Omental fat pad (tissue), 4 donors: Measurements from ENCODE around the gene INPP5J. TPM values are rescaled to one million over a fixed set of nuclear protein-coding genes. Genes with fewer than 3 reads are reported as not detected.
A peak's percentile ranks its signal among the peaks of the same experiment; 100 is the strongest.
"Not testable (repeated sequence)": the region's sequence is repeated elsewhere in the genome, so short reads cannot be mapped to it uniquely, and the experiment has no call there.

Experiments
- ATAC-seq: fragments of 150-250 bp; one replicate; pipeline ENCODE4 v1.9.1; 2016; ENCODE audit warnings: mild to moderate bottlenecking, moderate library complexity; ENCODE audit not compliant: low FRiP score
- DNase-seq: peaks from one replicate; pipeline ENCODE4 v3.0.0-alpha.2; 2019; ENCODE audit warnings: low spot score
- CTCF ChIP-seq, 3 donors: fragments of 450-650 bp; IDR thresholded peaks; one replicate each; pipeline ENCODE4 v1.5.1; 2016 to 2017; ENCODE audit warnings: antibody characterized with exemption in 3 of 3, mild to moderate bottlenecking in 3 of 3, moderate library complexity in 2 of 3
- total RNA-seq, 4 donors: library from RNA; depleted of rRNA; stranded (reverse); fragments of >200 nt; gene quantifications; one replicate each; pipeline ENCODE4 v1.1.0, GENCODE V29; 2016

INPP5J gene
- total RNA-seq, 4 donors from 2014 or later, result 0.24 to 0.84 (median 0.42) TPM

DNA sequence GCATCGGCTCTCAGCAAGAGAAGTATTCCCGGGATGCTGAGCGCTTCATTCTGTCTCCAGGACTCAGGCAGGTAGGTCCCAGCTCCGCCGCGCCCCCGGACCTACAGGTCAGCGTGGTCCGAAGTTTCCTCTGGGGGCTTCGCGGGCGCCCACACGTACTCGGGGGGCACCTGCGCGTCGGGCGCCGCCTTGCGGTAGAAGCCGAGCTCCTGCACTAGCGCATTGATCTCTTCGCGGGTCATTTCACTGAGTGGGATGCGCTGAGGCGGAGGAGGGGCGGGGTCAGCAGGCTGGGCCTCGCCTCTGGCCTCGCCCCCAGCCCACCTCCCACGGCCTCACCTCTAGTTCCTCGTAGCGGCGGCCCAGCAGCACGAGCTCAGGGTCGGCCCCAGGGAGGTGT, 17.9 kb upstream of the INPP5J start:
- ATAC-seq, result no peak
- DNase-seq, result no peak
- no peak for TF ChIP-seq CTCF (IDR thresholded peaks at IDR 0.05)

- TF ChIP-seq CTCF (IDR thresholded peaks at IDR 0.05), result no peak
- no peak for DNase-seq
- ATAC-seq, result no peak
These were observed 17.4 kb upstream of the INPP5J start for GRCh38 chr22:31105282-31105929.

DNA sequence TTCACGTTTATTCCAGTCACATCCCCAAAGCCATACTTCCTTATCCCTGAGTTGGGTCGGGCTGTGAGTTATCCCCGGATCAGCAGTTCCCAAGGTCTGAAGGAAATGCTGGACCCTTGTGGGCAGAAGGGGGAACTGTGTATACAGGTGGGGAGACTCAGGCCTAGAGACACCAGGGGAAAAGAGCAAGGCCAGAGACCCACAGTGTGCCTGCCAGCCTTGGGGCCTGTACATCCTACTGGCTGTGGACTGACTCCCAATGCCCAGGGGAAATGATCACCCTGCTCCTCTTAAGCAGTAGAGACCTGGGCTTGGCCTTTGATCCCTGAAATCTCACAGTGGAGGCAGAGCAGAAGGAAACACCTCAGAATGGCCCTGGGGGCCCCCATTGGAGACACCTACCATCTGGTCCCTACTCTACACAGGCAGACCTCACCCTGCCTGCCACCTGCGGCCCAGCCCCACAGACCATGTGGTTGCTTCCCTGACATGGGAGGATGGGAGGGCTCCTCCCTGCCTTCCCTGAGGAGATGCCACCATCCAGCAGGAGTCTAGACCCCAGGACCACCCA, 16.7 kb upstream of the INPP5J start:
- ATAC-seq (no peak), DNase-seq (no peak)
- no peak for TF ChIP-seq CTCF (IDR thresholded peaks at IDR 0.05)

GRCh38 chr22:31106731-31107177, 16.0 kb upstream of the INPP5J start:
- ATAC-seq, result peak; percentile 22
- TF ChIP-seq CTCF (IDR thresholded peaks at IDR 0.05), result no peak
- DNase-seq, result no peak

GRCh38 chr22:31107178-31107893, 15.4 kb upstream of the INPP5J start, which contains the start of gene SELENOM:
SELENOM (minus strand) TSS chr22:31107568; CDS start chr22:31107505, 63 bp downstream.
- peak; percentile 97 for ATAC-seq
- no peak for TF ChIP-seq CTCF (IDR thresholded peaks at IDR 0.05)
- DNase-seq, result peak; percentile 73

DNA sequence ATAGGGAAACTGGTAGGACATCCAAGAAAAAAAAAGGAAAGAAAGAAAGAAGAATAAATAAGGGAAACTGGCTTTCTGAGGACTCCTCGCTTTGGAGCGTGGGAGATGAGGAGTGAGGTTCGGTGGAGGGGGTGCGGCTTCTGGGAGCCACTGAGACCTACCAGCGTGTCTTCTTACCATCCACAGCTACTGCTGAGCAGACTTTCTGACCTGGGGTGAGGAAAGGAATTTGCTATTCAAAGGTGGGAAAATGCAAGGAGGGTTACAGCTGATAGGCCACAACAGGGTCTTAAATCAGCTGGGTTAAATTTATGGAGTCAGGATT, 14.9 kb upstream of the INPP5J start:
- DNase-seq (no peak), ATAC-seq (peak; percentile 1)
- peak in 2 of 3 donors; percentile 14 to 17 for TF ChIP-seq CTCF (IDR thresholded peaks at IDR 0.05)

- DNase-seq, ATAC-seq: not testable (repeated sequence)
These were observed 10.1 kb upstream of the INPP5J start for GRCh38 chr22:31112547-31113091.
